ENCODE data around the gene FRMPD1.

GRCh38 chr9:37732952-37733351 lies 82.2 kb downstream of the FRMPD1 start:
- no peak for TF ChIP-seq POLR2A (IDR thresholded peaks at IDR 0.05; ENCODE audit: low read length)
- TF ChIP-seq GATA1 (IDR thresholded peaks at IDR 0.05; ENCODE audit: low read depth, low read length): no peak

Data from erythroblast (primary cell).